GM23248 (cell line): Measurements from ENCODE around the gene ARID1B.

Experiments
- EZH2 ChIP-seq: fragments of 200-600 bp; sonication (generic); IDR thresholded peaks from 2 replicates; pipeline ENCODE4 v1.6.1; 2018; ENCODE audit warnings: antibody characterized with exemption, mild to moderate bottlenecking; ENCODE audit not compliant: insufficient read depth, poor library complexity, severe bottlenecking
- EZH2phosphoT487 ChIP-seq: fragments of 200-600 bp; sonication (generic); IDR thresholded peaks from 2 replicates; pipeline ENCODE4 v1.6.1; 2018; ENCODE audit warnings: antibody characterized with exemption, moderate library complexity, mild to moderate bottlenecking, low read depth; ENCODE audit not compliant: insufficient read depth

- no peak for TF ChIP-seq EZH2
- TF ChIP-seq EZH2phosphoT487, result no peak
Observed at GRCh38 chr6:156741287-156742073, 35.7 kb upstream of the ARID1B start.
